H1 (cell line): Measurements from ENCODE around the gene OTUD4.

Experiments used
- CBX8 ChIP-seq: fragments of 300-800, 300-1000 bp; sonication (generic); IDR thresholded peaks from 2 replicates; pipeline ENCODE4 v1.7.1; 2016; ENCODE audit warnings: low read depth, low read length, borderline replicate concordance
- CTCF ChIP-seq, 3 experiments: IDR thresholded peaks; 1 replicate in 2 of 3; 2 replicates in 1 of 3; pipeline versions ENCODE4 v1.5.1 to v1.6.1; 2011; ENCODE audit warnings: low read length in 3 of 3, mild to moderate bottlenecking in 3 of 3, inconsistent platforms in 2 of 3, low read depth in 1 of 3, moderate library complexity in 1 of 3; ENCODE audit not compliant: insufficient read depth in 1 of 3; ENCODE audit errors: control extremely low read depth in 1 of 3
- MAX ChIP-seq: IDR thresholded peaks from 2 replicates; pipeline ENCODE4 v1.6.1; 2012; ENCODE audit warnings: inconsistent platforms
- POU5F1 ChIP-seq: IDR thresholded peaks from 2 replicates; pipeline ENCODE4 v1.6.1; 2011; ENCODE audit warnings: low read depth, mild to moderate bottlenecking, low read length, moderate library complexity

- TF ChIP-seq MAX (no peak), CBX8 (no peak), CTCF (IDR thresholded peaks at IDR 0.05; ENCODE audit: control extremely low read depth in 1 of 3, insufficient read depth in 1 of 3, low read depth in 1 of 3, low read length in 3 of 3) (no peak), POU5F1 (no peak)
Observed at GRCh38 chr4:145108128-145108527, 72.3 kb downstream of the OTUD4 start.
